Measurements from ENCODE around the gene RHBDF2.

GRCh38 chr17:76434870-76435269, 66.4 kb downstream of the RHBDF2 start:
- no peak for TF ChIP-seq USF2 (CRISPR knock-in tag; IDR thresholded peaks at IDR 0.05)
- TF ChIP-seq CTCF (IDR thresholded peaks at IDR 0.05), result no peak
- no peak for TF ChIP-seq MAX (CRISPR knock-in tag; IDR thresholded peaks at IDR 0.05)
- TF ChIP-seq SP1 (CRISPR knock-in tag; conservative IDR thresholded peaks at IDR 0.05), result no peak
- no peak for TF ChIP-seq CREM (CRISPR knock-in tag; IDR thresholded peaks at IDR 0.05)
- TF ChIP-seq NR2C2 (CRISPR knock-in tag; IDR thresholded peaks at IDR 0.05), result no peak
- no peak for TF ChIP-seq TP53 (CRISPR knock-in tag; IDR thresholded peaks at IDR 0.05)
- no peak for TF ChIP-seq HMGA2 (CRISPR knock-in tag; IDR thresholded peaks at IDR 0.05)
- TF ChIP-seq NFYB (CRISPR knock-in tag; conservative IDR thresholded peaks at IDR 0.05; ENCODE audit: low read depth), result no peak
- no peak for TF ChIP-seq ZNF232 (CRISPR knock-in tag; IDR thresholded peaks at IDR 0.05)
- no peak for TF ChIP-seq JUN (CRISPR knock-in tag; IDR thresholded peaks at IDR 0.05)
- no peak for TF ChIP-seq E2F1 (CRISPR knock-in tag; IDR thresholded peaks at IDR 0.05)
- TF ChIP-seq PREB (CRISPR knock-in tag; IDR thresholded peaks at IDR 0.05; ENCODE audit: borderline replicate concordance), result no peak
- no peak for TF ChIP-seq MXD4 (CRISPR knock-in tag; IDR thresholded peaks at IDR 0.05; ENCODE audit: borderline replicate concordance)

All from WTC11 (cell line).